ENCODE measurements around the gene ABCA2. TPM values are rescaled to one million over a fixed set of nuclear protein-coding genes. Genes with fewer than 3 reads are reported as not detected.
"Not testable (repeated sequence)": the region's sequence is repeated elsewhere in the genome, so short reads cannot be mapped to it uniquely, and the experiment has no call there.

ABCA2 gene
- total RNA-seq, 6 donors from 2014 or later: 14.7 to 49.2 (median 29.6) TPM

DNA sequence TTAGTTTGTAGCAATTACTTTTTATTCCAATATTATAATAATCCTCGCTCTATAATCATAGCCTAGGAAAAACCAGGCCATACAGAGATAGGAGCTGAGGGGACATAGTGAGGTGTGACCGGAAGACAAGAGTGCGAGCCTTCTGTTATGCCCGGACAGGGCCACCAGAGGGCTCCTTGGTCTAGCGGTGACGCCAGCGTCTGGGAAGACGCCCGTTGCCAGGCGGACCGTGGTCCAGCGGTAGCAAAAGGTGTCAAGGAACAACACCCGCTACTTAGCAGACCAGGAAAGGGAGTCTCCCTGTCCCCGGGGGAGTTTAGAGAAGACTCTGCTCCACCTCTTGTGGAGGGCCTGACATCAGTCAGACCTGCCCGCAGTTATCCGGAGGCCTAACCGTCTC, 23.8 kb downstream of the ABCA2 start:
- Histone ChIP-seq H3K36me3 (peaks cover 0 to 10% (median 2%) of the 10 kb centered on the region in 4 donors), H3K4me1 (peaks cover 12 to 27% (median 25%) of the 10 kb centered on the region in 4 donors)
- DNase-seq: peak in 1 of 2 donors; percentile 69
- not testable (repeated sequence) for ATAC-seq (ENCODE audit: low FRiP score in 2 of 2); H3K9me3 ChIP-seq; H3K27ac ChIP-seq; H3K27me3 ChIP-seq; H3K4me3 ChIP-seq
- TF ChIP-seq CTCF (IDR thresholded peaks at IDR 0.05): peak; percentile 39 to 66 (median 54)
- 37 to 44% methylated on average over 15 to 17 of the region's 17 CpGs for WGBS, 2 donors

GRCh38 chr9:137002646-137003041, 25.4 kb downstream of the ABCA2 start:
- peaks cover 16 to 41% (median 32%) of the 10 kb centered on the region in 4 donors for H3K4me1 ChIP-seq
- H3K4me3 ChIP-seq: no peak overlapping the region
- peak in 1 of 2 donors; percentile 72 for DNase-seq
- H3K27me3 ChIP-seq: no peaks in the 10 kb centered on the region
- no peaks in the 10 kb centered on the region for H3K36me3 ChIP-seq
- no peaks in the 10 kb centered on the region for H3K9me3 ChIP-seq
- ATAC-seq (ENCODE audit: low FRiP score in 2 of 2): no peak
- H3K27ac ChIP-seq: no peak overlapping the region
- 80 to 89% methylated on average over 6 to 10 of the region's 10 CpGs for WGBS, 2 donors
- TF ChIP-seq EP300 (IDR thresholded peaks at IDR 0.05) (no peak), CTCF (IDR thresholded peaks at IDR 0.05) (no peak), POLR2A (IDR thresholded peaks at IDR 0.05) (no peak), POLR2AphosphoS5 (IDR thresholded peaks at IDR 0.05) (no peak)

- TF ChIP-seq EP300 (IDR thresholded peaks at IDR 0.05) (no peak), POLR2A (IDR thresholded peaks at IDR 0.05) (no peak), POLR2AphosphoS5 (IDR thresholded peaks at IDR 0.05) (no peak), CTCF (IDR thresholded peaks at IDR 0.05) (no peak)
- H3K9me3 ChIP-seq: no peaks in the 10 kb centered on the region
- H3K27me3 ChIP-seq: no peaks in the 10 kb centered on the region
- no peak overlapping the region for H3K27ac ChIP-seq
- 87 to 89% methylated on average over 18 to 20 of the region's 20 CpGs for WGBS, 2 donors
- no peak for ATAC-seq (ENCODE audit: low FRiP score in 2 of 2)
- H3K4me1 ChIP-seq: peaks cover 22 to 41% (median 32%) of the 10 kb centered on the region in 4 donors
- H3K4me3 ChIP-seq: no peak overlapping the region
- DNase-seq: no peak
- H3K36me3 ChIP-seq: no peaks in the 10 kb centered on the region
These were observed 26.0 kb downstream of the ABCA2 start for GRCh38 chr9:137001857-137002645.

DNA sequence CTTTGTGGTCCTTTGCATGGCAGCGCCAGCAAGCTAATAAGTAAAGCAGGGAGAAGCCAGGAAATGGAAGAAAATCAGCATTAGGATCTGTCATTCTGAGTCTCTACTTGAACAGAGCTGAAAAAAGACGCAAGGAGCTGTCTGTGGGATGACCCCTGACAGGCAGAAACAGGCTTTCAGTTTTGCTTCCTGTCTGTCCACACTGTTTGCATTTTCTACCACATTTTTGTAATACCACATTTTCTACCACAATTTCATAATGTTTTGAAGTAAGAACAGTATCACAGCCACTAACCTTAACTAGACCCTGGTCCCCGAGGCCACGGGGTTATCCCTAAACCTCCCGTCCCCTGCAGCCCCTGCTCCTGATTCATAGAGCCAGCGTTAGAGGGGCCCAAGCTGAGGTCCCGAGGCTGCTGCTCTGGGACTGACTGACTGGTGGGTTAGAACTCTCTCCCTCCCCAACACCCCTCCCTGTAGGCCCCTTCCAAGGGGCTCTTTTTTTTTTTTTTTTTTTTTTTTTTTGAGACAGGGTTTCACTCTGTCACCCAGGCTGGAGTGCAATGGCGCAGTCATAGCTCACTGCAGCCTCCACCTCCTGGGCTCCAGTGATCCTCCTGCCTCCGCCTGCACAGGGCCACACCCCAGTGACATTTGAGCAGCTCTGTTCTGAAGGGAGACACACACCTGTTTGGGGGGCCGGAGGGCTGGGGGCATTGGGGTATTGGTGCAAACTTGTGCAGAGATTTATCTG, 27.7 kb downstream of the ABCA2 start:
- DNase-seq: no peak
- H3K27ac ChIP-seq: peak overlapping the region; percentile 40 to 67 (median 64)
- peak overlapping the region in 1 of 4 donors; percentile 8 for H3K4me3 ChIP-seq
- no peak for TF ChIP-seq EP300 (IDR thresholded peaks at IDR 0.05)
- TF ChIP-seq POLR2A (IDR thresholded peaks at IDR 0.05): no peak
- TF ChIP-seq CTCF (IDR thresholded peaks at IDR 0.05): no peak
- no peak for TF ChIP-seq POLR2AphosphoS5 (IDR thresholded peaks at IDR 0.05)
- H3K9me3 ChIP-seq: no peaks in the 10 kb centered on the region
- H3K36me3 ChIP-seq: no peaks in the 10 kb centered on the region
- peak in 1 of 2 donors; percentile 14 for ATAC-seq (ENCODE audit: low FRiP score in 2 of 2)
- peaks cover 39 to 57% (median 45%) of the 10 kb centered on the region in 4 donors for H3K4me1 ChIP-seq
- 58% methylated on average over 10 of the region's 10 CpGs for WGBS, 2 donors
- H3K27me3 ChIP-seq: no peaks in the 10 kb centered on the region
